GM12891 (cell line): ENCODE data around the gene DBNDD2.

ENCODE experiments used
- POLR2A ChIP-seq: IDR thresholded peaks from 2 replicates; pipeline ENCODE4 v1.6.1; 2011; ENCODE audit warnings: low read depth, low read length, control low read depth
- POLR2AphosphoS5 ChIP-seq: IDR thresholded peaks from 2 replicates; pipeline ENCODE4 v1.6.1; 2011; ENCODE audit warnings: low read depth, low read length, control low read depth
- TAF1 ChIP-seq: IDR thresholded peaks from 2 replicates; pipeline ENCODE4 v1.6.1; 2011; ENCODE audit warnings: low read depth, low read length, control low read depth

DNA sequence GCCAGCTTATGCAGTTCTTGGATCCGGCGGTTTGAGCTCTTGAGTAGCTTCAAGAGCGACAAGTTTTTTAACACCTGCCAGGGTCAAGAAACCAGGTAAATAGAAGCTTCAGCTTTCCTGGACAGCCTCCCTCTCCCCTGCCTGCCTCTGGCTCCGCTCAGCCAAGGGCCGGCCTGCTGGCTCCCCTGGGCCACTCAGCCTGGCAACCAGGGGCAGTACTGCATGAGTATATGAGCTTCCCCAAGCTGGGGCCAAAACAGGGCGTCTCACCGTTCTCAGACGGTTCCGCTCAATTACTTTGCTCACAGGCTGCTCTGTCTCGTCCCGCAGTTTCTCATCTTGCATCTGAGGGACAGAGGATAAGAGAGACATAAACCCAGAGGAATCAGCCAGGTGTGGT, 30.8 kb upstream of the DBNDD2 start:
- TF ChIP-seq POLR2A (no peak), POLR2AphosphoS5 (no peak), TAF1 (no peak)
